Activated CD4-positive, alpha-beta memory T cell treated with anti-CD3 and anti-CD28 coated beads, Interleukin-2, amount 10 ng/mL, durations not matched to agents 7 days and 5 days (primary cell): Measurements from ENCODE around the gene LRRTM4. TPM values are rescaled to one million over a fixed set of nuclear protein-coding genes. Genes with fewer than 3 reads are reported as not detected.

ENCODE experiments used
- CTCF ChIA-PET: fragments of 350-600 bp; sonication (Branson Sonifier 250); formaldehyde crosslinking; loops from one replicate; lab custom pipeline; 2021; ENCODE audit warnings: antibody characterized with exemption, inconsistent platforms; lab: Charles Lee
- POLR2A ChIA-PET: fragments of 350-600 bp; sonication (Branson Sonifier 250); formaldehyde crosslinking; loops from one replicate; lab custom pipeline; 2021; ENCODE audit warnings: antibody characterized with exemption; lab: Charles Lee
- DNase-seq: peaks from one replicate; pipeline ENCODE4 v3.0.0-alpha.2; 2020
- H3K27ac Mint-ChIP-seq: one replicate; pipeline ENCODE4 v1.8.0; 2021; ENCODE audit warnings: mild to moderate bottlenecking, mixed read lengths
- H3K27me3 Mint-ChIP-seq: one replicate; pipeline ENCODE4 v1.8.0; 2021; ENCODE audit warnings: mixed read lengths
- H3K36me3 Mint-ChIP-seq: one replicate; pipeline ENCODE4 v1.8.0; 2021; ENCODE audit warnings: low read depth, mixed read lengths
- H3K4me1 Mint-ChIP-seq: one replicate; pipeline ENCODE4 v1.8.0; 2021; ENCODE audit warnings: mixed read lengths
- H3K4me3 Mint-ChIP-seq: one replicate; pipeline ENCODE4 v1.8.0; 2021; ENCODE audit warnings: mild to moderate bottlenecking, mixed read lengths
- H3K9me3 Mint-ChIP-seq: one replicate; pipeline ENCODE4 v1.8.0; 2021; ENCODE audit warnings: mixed read lengths
- total RNA-seq, 2 experiments: library from RNA; stranded (reverse); gene quantifications; one replicate each; pipeline ENCODE4 v1.2.3, GENCODE V29; 2021

Gene LRRTM4
- total RNA-seq, 2 experiments from 2014 or later = not detected

DNA sequence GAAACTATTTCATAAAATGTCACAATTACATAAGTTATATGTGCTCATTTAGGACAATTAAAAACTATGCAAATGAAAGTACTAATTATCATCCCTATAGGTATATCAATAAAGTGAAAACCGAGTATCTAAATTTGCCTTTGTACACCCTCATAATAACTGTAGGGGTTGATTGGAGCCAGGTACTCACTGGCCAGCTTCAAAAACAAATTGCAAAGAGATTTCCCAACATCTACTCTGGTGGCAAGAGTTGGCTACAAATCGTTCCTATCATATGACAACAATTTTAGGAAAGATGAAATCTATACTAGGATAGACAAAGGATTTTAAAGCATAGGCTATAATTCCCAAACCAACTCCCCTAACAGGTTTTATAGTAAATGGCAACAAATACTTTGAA, 556.4 kb downstream of the LRRTM4 start:
- H3K4me1 Mint-ChIP-seq = no peaks in the 10 kb centered on the region
- H3K9me3 Mint-ChIP-seq = peaks cover 16% of the 10 kb centered on the region
- H3K27ac Mint-ChIP-seq = no peak overlapping the region
- ChIA-PET POLR2A (no interaction called here), CTCF (no interaction called here)
- H3K4me3 Mint-ChIP-seq = no peak overlapping the region
- H3K27me3 Mint-ChIP-seq = no peaks in the 10 kb centered on the region
- H3K36me3 Mint-ChIP-seq = no peaks in the 10 kb centered on the region
- DNase-seq = no peak

DNA sequence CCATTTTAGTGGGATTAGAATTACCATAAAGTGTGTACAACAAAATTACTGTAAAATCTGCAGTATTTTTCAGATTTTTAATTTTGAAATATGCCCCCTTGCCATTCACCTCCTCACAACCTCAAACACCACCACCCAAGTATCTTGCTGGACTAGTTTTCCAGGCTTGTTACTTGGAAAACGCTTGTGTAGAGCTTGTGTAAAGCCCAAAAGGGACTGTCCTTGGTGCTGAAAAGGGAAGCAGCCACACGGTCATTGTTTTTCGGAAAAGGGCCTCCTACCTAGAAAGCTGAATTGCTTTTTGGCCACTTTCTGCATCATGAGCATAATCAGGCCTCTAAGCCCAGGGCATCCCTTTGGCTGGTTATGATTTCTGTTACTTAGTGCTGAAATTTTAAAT, 563.4 kb downstream of the LRRTM4 start:
- DNase-seq = no peak
- H3K4me3 Mint-ChIP-seq = no peak overlapping the region
- H3K27me3 Mint-ChIP-seq = no peaks in the 10 kb centered on the region
- POLR2A ChIA-PET = no interaction called here
- no peak overlapping the region for H3K27ac Mint-ChIP-seq
- peaks cover 6% of the 10 kb centered on the region for H3K9me3 Mint-ChIP-seq
- no peaks in the 10 kb centered on the region for H3K4me1 Mint-ChIP-seq
- H3K36me3 Mint-ChIP-seq = no peaks in the 10 kb centered on the region
- CTCF ChIA-PET = no interaction called here

GRCh38 chr2:76953733-76954347, 568.3 kb downstream of the LRRTM4 start:
- ChIA-PET CTCF (no interaction called here), POLR2A (no interaction called here)
- Mint-ChIP-seq H3K9me3 (peaks cover 5% of the 10 kb centered on the region), H3K4me3 (no peak overlapping the region), H3K36me3 (no peaks in the 10 kb centered on the region), H3K27me3 (no peaks in the 10 kb centered on the region), H3K27ac (no peak overlapping the region), H3K4me1 (no peaks in the 10 kb centered on the region)
- no peak for DNase-seq

- Mint-ChIP-seq H3K27me3 (no peaks in the 10 kb centered on the region), H3K4me1 (no peaks in the 10 kb centered on the region), H3K4me3 (no peak overlapping the region), H3K36me3 (no peaks in the 10 kb centered on the region), H3K9me3 (peaks cover 13% of the 10 kb centered on the region), H3K27ac (no peak overlapping the region)
- CTCF ChIA-PET = no interaction called here
- no peak for DNase-seq
- POLR2A ChIA-PET = no interaction called here
Observed at GRCh38 chr2:76946631-76947145, 575.5 kb downstream of the LRRTM4 start.

DNA sequence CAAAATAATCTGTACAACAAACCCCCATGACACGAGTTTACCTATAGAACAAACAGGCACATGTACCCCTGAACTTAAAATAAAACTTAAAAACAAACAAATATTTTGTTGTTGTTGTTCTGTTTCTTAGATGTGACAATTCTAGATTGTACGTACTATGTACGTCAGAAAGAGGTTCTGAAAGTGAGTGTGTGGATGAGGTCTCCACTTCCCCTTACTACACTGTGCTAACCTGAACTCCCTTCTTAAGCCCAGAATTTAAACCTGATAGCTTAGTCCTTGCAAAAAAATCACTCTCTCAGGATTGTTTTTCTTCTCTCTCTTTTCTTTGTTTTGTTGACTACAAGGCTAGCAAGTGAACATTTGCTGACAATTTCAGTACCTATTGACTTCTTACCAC, 581.6 kb downstream of the LRRTM4 start:
- H3K27me3 Mint-ChIP-seq = no peaks in the 10 kb centered on the region
- POLR2A ChIA-PET = no interaction called here
- CTCF ChIA-PET = no interaction called here
- no peaks in the 10 kb centered on the region for H3K4me1 Mint-ChIP-seq
- H3K4me3 Mint-ChIP-seq = no peak overlapping the region
- H3K36me3 Mint-ChIP-seq = no peaks in the 10 kb centered on the region
- no peak for DNase-seq
- H3K27ac Mint-ChIP-seq = no peak overlapping the region
- peaks cover 10% of the 10 kb centered on the region for H3K9me3 Mint-ChIP-seq

- ChIA-PET POLR2A (no interaction called here), CTCF (interaction anchor here (0.6 kb wide), 1 partner anchor 216 kb away, joined by 3 read pairs; no protein-coding TSS in a partner anchor)
- DNase-seq = no peak
- no peaks in the 10 kb centered on the region for H3K4me1 Mint-ChIP-seq
- H3K27ac Mint-ChIP-seq = no peak overlapping the region
- H3K9me3 Mint-ChIP-seq = peaks cover 2% of the 10 kb centered on the region
- no peaks in the 10 kb centered on the region for H3K27me3 Mint-ChIP-seq
- H3K4me3 Mint-ChIP-seq = no peak overlapping the region
- H3K36me3 Mint-ChIP-seq = no peaks in the 10 kb centered on the region
Observed at GRCh38 chr2:76938153-76938552, 584.0 kb downstream of the LRRTM4 start.

DNA sequence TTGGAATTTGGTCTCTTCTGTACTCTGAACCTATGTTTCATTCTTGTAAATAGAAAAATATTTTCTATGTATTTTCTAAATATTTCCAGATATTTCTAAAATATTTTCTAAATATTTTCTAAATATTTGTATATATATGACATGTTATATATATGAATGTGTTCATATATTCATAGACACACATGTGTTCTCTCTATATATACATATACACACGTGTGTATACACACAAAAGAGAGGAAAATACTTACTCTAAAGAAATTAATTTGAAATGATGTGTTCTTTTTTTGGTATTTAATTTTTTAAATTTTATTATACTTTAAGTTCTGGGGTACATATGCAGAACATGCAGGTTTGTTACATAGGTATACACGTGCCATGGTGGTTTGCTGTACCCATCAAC, 589.6 kb downstream of the LRRTM4 start:
- POLR2A ChIA-PET = no interaction called here
- H3K4me1 Mint-ChIP-seq = no peaks in the 10 kb centered on the region

DNA sequence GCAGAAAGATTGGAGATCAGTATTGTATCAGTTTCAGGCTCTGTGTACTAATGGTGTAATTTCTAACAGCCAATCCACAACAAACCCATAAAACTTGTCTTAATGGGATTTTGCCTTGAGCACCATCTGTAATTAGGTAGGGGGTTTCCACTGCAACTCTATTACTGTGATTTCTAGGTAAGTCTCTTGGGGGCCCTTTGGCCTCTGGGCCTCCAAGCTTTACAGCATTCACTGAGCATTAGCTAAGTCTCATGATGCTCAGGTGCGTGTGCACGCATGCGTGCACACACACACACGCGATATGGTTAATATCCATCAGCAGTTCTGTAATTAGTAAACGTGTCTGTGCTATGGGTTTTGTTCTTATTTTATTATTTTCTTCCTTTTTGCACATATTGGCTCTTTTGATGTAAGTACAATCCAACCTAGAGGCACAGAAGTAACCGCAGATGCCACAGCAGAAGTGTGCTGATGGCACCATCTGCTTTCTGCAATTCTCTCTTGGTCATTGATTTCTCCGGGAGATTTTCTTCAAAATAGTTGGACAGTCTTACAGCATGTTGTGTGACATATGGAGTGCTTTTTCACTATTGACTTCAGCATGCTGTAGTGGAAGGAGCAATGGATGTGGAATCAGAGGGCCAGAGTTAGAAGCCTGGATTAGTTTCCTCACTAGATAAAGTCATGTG, 592.0 kb downstream of the LRRTM4 start:
- POLR2A ChIA-PET = no interaction called here
- Mint-ChIP-seq H3K4me3 (no peak overlapping the region), H3K27ac (no peak overlapping the region), H3K36me3 (no peaks in the 10 kb centered on the region), H3K9me3 (peaks cover 10% of the 10 kb centered on the region), H3K4me1 (no peaks in the 10 kb centered on the region), H3K27me3 (no peaks in the 10 kb centered on the region)
- CTCF ChIA-PET = no interaction called here
- DNase-seq = no peak

More for the DNA sequence above, 589.6 kb downstream of the LRRTM4 start:
- Mint-ChIP-seq H3K27ac (no peak overlapping the region), H3K27me3 (no peaks in the 10 kb centered on the region), H3K4me3 (no peak overlapping the region), H3K9me3 (peaks cover 5% of the 10 kb centered on the region), H3K36me3 (no peaks in the 10 kb centered on the region)
- CTCF ChIA-PET = no interaction called here
- DNase-seq = no peak

GRCh38 chr2:76928026-76928425, 594.1 kb downstream of the LRRTM4 start:
- H3K36me3 Mint-ChIP-seq = no peaks in the 10 kb centered on the region
- ChIA-PET POLR2A (no interaction called here), CTCF (no interaction called here)
- no peak overlapping the region for H3K4me3 Mint-ChIP-seq
- peaks cover 15% of the 10 kb centered on the region for H3K9me3 Mint-ChIP-seq
- no peak for DNase-seq
- H3K4me1 Mint-ChIP-seq = no peaks in the 10 kb centered on the region
- no peaks in the 10 kb centered on the region for H3K27me3 Mint-ChIP-seq
- H3K27ac Mint-ChIP-seq = no peak overlapping the region

GRCh38 chr2:76921006-76921405, 601.2 kb downstream of the LRRTM4 start:
- Mint-ChIP-seq H3K36me3 (no peaks in the 10 kb centered on the region), H3K4me3 (no peak overlapping the region), H3K27ac (no peak overlapping the region), H3K9me3 (peaks cover 5% of the 10 kb centered on the region), H3K4me1 (no peaks in the 10 kb centered on the region), H3K27me3 (no peaks in the 10 kb centered on the region)
- DNase-seq = no peak
- ChIA-PET POLR2A (no interaction called here), CTCF (no interaction called here)

DNA sequence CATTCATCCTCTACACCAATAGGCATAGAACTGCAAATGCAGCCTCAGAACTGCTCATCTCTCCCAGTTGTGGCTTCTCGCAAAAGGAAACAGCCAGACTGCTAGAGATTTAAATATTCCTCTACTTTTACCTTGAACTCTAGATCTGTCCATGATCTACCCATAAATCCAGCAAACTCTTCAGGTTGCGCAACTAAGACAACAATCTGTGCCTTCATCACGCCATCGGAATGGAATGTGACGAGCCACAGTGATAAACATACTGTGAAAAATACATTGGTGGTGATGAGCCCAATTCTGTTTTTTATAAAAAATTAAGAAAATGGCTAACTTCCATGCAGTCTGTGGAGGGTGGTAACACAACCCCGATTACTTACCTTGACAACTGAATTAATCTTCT, 626.7 kb downstream of the LRRTM4 start:
- no peak overlapping the region for H3K4me3 Mint-ChIP-seq
- ChIA-PET POLR2A (no interaction called here), CTCF (no interaction called here)
- H3K27me3 Mint-ChIP-seq = no peaks in the 10 kb centered on the region
- no peak for DNase-seq
- H3K9me3 Mint-ChIP-seq = peaks cover 5% of the 10 kb centered on the region
- H3K36me3 Mint-ChIP-seq = no peaks in the 10 kb centered on the region
- no peak overlapping the region for H3K27ac Mint-ChIP-seq
- H3K4me1 Mint-ChIP-seq = no peaks in the 10 kb centered on the region

- Mint-ChIP-seq H3K27me3 (no peaks in the 10 kb centered on the region), H3K27ac (no peak overlapping the region), H3K9me3 (peaks cover 2% of the 10 kb centered on the region), H3K4me1 (no peaks in the 10 kb centered on the region), H3K36me3 (no peaks in the 10 kb centered on the region), H3K4me3 (no peak overlapping the region)
- ChIA-PET CTCF (no interaction called here), POLR2A (no interaction called here)
- no peak for DNase-seq
Observed at GRCh38 chr2:76870581-76870980, 651.6 kb downstream of the LRRTM4 start.

DNA sequence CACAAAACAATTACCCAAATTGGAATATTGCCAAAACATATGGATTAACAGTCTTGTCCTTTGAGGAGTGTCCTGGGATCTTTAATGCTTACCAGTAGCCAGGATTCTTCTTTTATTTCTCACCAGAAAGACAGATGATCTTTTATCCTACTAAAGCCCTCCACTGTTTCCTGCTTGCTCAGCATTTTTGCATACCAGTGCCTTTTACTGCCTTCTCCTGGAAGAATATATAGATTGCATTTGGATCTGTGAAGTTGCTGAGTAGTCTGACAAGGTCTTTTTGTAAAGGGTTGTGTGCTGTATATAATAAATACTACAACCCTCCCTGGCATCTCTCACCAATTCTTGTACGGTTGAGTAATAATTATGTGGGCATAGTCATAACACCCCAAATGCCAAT, 652.2 kb downstream of the LRRTM4 start:
- no peaks in the 10 kb centered on the region for H3K36me3 Mint-ChIP-seq
- no peak overlapping the region for H3K4me3 Mint-ChIP-seq
- ChIA-PET CTCF (no interaction called here), POLR2A (no interaction called here)
- no peaks in the 10 kb centered on the region for H3K4me1 Mint-ChIP-seq
- peaks cover 3% of the 10 kb centered on the region for H3K9me3 Mint-ChIP-seq
- DNase-seq = no peak
- no peaks in the 10 kb centered on the region for H3K27me3 Mint-ChIP-seq
- H3K27ac Mint-ChIP-seq = no peak overlapping the region

DNA sequence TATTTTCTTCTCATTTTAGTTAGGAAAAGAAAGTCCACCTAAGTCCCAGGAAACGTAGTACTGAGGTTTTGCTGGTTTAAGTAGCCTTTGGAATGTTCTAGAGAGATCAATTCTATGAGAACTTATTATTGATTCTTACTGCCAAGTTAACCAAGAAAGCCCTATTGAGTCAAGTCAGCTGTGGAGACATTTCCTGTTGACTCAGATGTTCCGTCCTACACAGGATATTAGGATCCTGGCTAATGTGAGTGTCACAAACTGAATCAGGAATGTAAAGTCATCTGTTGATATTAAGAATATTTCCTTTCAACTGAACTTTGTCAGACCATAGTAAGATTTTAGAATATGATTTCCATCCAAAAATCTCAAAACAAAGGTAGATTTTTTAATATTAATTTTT, 654.3 kb downstream of the LRRTM4 start:
- Mint-ChIP-seq H3K4me1 (no peaks in the 10 kb centered on the region), H3K36me3 (no peaks in the 10 kb centered on the region), H3K27me3 (no peaks in the 10 kb centered on the region), H3K9me3 (peaks cover 7% of the 10 kb centered on the region), H3K4me3 (no peak overlapping the region), H3K27ac (no peak overlapping the region)
- ChIA-PET POLR2A (no interaction called here), CTCF (no interaction called here)
- no peak for DNase-seq
